Muscle layer of colon (tissue), 2 donors: ENCODE data around the gene SLC17A7.
"Not testable (repeated sequence)": the region's sequence is repeated elsewhere in the genome, so short reads cannot be mapped to it uniquely, and the experiment has no call there.

Source experiments
- H3K27ac ChIP-seq: one replicate; pipeline ENCODE4 v1.7.0; 2013; ENCODE audit warnings: low read depth, mild to moderate bottlenecking, low read length, moderate library complexity
- H3K27me3 ChIP-seq, 2 donors: one replicate each; pipeline ENCODE4 v1.7.0; 2013; ENCODE audit warnings: low read length in 2 of 2, mild to moderate bottlenecking in 2 of 2; ENCODE audit not compliant: insufficient read depth in 2 of 2, control insufficient read depth in 1 of 2
- H3K36me3 ChIP-seq: one replicate; pipeline ENCODE4 v1.7.0; 2013; ENCODE audit warnings: mild to moderate bottlenecking, low read length; ENCODE audit not compliant: insufficient read depth
- H3K4me1 ChIP-seq: one replicate; pipeline ENCODE4 v1.7.0; 2013; ENCODE audit warnings: mild to moderate bottlenecking, low read length; ENCODE audit not compliant: insufficient read depth
- H3K4me3 ChIP-seq, 2 donors: one replicate each; pipeline ENCODE4 v1.7.0; 2013; ENCODE audit warnings: low read length in 2 of 2, low read depth in 1 of 2, mild to moderate bottlenecking in 1 of 2, moderate library complexity in 1 of 2
- H3K9ac ChIP-seq: one replicate; pipeline ENCODE4 v1.7.0; 2013; ENCODE audit warnings: low read length
- H3K9me3 ChIP-seq: one replicate; pipeline ENCODE4 v1.7.0; 2013; ENCODE audit warnings: mild to moderate bottlenecking, low read length
- donor health status: abdominal sarcoma.
- donor health status: Adenocarcinoma of cecum.

Gene SLC17A7

GRCh38 chr19:49479975-49480628 lies 38.8 kb upstream of the SLC17A7 start:
- Histone ChIP-seq H3K36me3 (no peaks in the 10 kb centered on the region), H3K9me3 (no peaks in the 10 kb centered on the region), H3K27me3 (no peaks in the 10 kb centered on the region), H3K4me1 (peaks cover 4% of the 10 kb centered on the region), H3K4me3 (no peak overlapping the region), H3K9ac (no peak overlapping the region), H3K27ac (no peak overlapping the region)

GRCh38 chr19:49475995-49476880 lies 34.9 kb upstream of the SLC17A7 start:
- no peak overlapping the region for H3K9ac ChIP-seq

GRCh38 chr19:49475191-49475917 lies 34.0 kb upstream of the SLC17A7 start:
- no peak overlapping the region for H3K27ac ChIP-seq
- peaks cover 17% of the 10 kb centered on the region for H3K4me1 ChIP-seq
- peak overlapping the region; percentile 45 for H3K9ac ChIP-seq
- H3K36me3 ChIP-seq = no peaks in the 10 kb centered on the region
- H3K9me3 ChIP-seq = no peaks in the 10 kb centered on the region
- H3K27me3 ChIP-seq = no peaks in the 10 kb centered on the region
- peak overlapping the region in 1 of 2 donors; percentile 54 for H3K4me3 ChIP-seq

More at GRCh38 chr19:49475995-49476880, 34.9 kb upstream of the SLC17A7 start:
- no peaks in the 10 kb centered on the region for H3K9me3 ChIP-seq
- H3K4me3 ChIP-seq = no peak overlapping the region
- H3K36me3 ChIP-seq = no peaks in the 10 kb centered on the region
- no peaks in the 10 kb centered on the region for H3K27me3 ChIP-seq
- H3K4me1 ChIP-seq = peaks cover 17% of the 10 kb centered on the region
- peak overlapping the region; percentile 7 for H3K27ac ChIP-seq

- peaks cover 17% of the 10 kb centered on the region for H3K4me1 ChIP-seq
- H3K9me3 ChIP-seq = no peaks in the 10 kb centered on the region
- no peaks in the 10 kb centered on the region for H3K36me3 ChIP-seq
- H3K27ac ChIP-seq = peak overlapping the region; percentile 75
- H3K27me3 ChIP-seq = no peaks in the 10 kb centered on the region
- peak overlapping the region; percentile 54 to 58 for H3K4me3 ChIP-seq
- H3K9ac ChIP-seq = peak overlapping the region; percentile 45
Observed at GRCh38 chr19:49474542-49474924, 33.2 kb upstream of the SLC17A7 start.

GRCh38 chr19:49473868-49474541 lies 32.7 kb upstream of the SLC17A7 start, which contains the start of gene FLT3LG:
Gene FLT3LG (plus strand): TSS chr19:49474215. CDS start chr19:49474640, 425 bp downstream.
- H3K4me3 ChIP-seq = peak within 1 kb of the TSS; percentile 54 to 58
- H3K9me3 ChIP-seq = no peaks in the 10 kb centered on the region
- no peaks in the 10 kb centered on the region for H3K27me3 ChIP-seq
- peak within 1 kb of the TSS; percentile 75 for H3K27ac ChIP-seq
- peak within 1 kb of the TSS; percentile 45 for H3K9ac ChIP-seq
- H3K4me1 ChIP-seq = peaks cover 17% of the 10 kb centered on the region
- H3K36me3 ChIP-seq = no peaks in the 10 kb centered on the region

- H3K27me3 ChIP-seq, H3K36me3 ChIP-seq, H3K9me3 ChIP-seq: not testable (repeated sequence)
- Histone ChIP-seq H3K4me3 (peak overlapping the region; percentile 54 to 58), H3K9ac (peak overlapping the region; percentile 45), H3K4me1 (peaks cover 17% of the 10 kb centered on the region), H3K27ac (peak overlapping the region; percentile 75)
Observed at GRCh38 chr19:49473501-49473867, 32.2 kb upstream of the SLC17A7 start.

- Histone ChIP-seq H3K4me1 (peaks cover 17% of the 10 kb centered on the region), H3K4me3 (no peak overlapping the region), H3K27ac (no peak overlapping the region), H3K9me3 (no peaks in the 10 kb centered on the region), H3K27me3 (no peaks in the 10 kb centered on the region), H3K9ac (no peak overlapping the region), H3K36me3 (no peaks in the 10 kb centered on the region)
Observed at GRCh38 chr19:49472936-49473335, 31.6 kb upstream of the SLC17A7 start.

- no peak overlapping the region for H3K27ac ChIP-seq
- H3K9me3 ChIP-seq = no peaks in the 10 kb centered on the region
- H3K27me3 ChIP-seq = no peaks in the 10 kb centered on the region
- no peak overlapping the region for H3K4me3 ChIP-seq
- peaks cover 17% of the 10 kb centered on the region for H3K4me1 ChIP-seq
- no peak overlapping the region for H3K9ac ChIP-seq
- no peaks in the 10 kb centered on the region for H3K36me3 ChIP-seq
Observed at GRCh38 chr19:49470615-49470978, 29.3 kb upstream of the SLC17A7 start.

- no peak overlapping the region for H3K27ac ChIP-seq
- no peaks in the 10 kb centered on the region for H3K9me3 ChIP-seq
- no peak overlapping the region for H3K9ac ChIP-seq
- no peaks in the 10 kb centered on the region for H3K27me3 ChIP-seq
- H3K4me1 ChIP-seq = peaks cover 12% of the 10 kb centered on the region
- H3K36me3 ChIP-seq = no peaks in the 10 kb centered on the region
- H3K4me3 ChIP-seq = no peak overlapping the region
Observed at GRCh38 chr19:49469828-49470614, 28.7 kb upstream of the SLC17A7 start.

- Histone ChIP-seq H3K27me3 (no peaks in the 10 kb centered on the region), H3K27ac (no peak overlapping the region), H3K9ac (no peak overlapping the region), H3K36me3 (no peaks in the 10 kb centered on the region), H3K4me3 (no peak overlapping the region), H3K9me3 (no peaks in the 10 kb centered on the region), H3K4me1 (peaks cover 6% of the 10 kb centered on the region)
Observed at GRCh38 chr19:49468746-49469447, 27.6 kb upstream of the SLC17A7 start.
